Nephron progenitor cell (in vitro differentiated cells): ENCODE results near the gene CXADR.

Experiments used
- DNase-seq: peaks from one replicate; pipeline ENCODE4 v3.0.0; 2021
- H3K27ac Mint-ChIP-seq: 2 replicates; pipeline ENCODE4 v1.8.0; 2021; ENCODE audit warnings: mild to moderate bottlenecking, moderate library complexity, mixed read lengths
- H3K27me3 Mint-ChIP-seq: 2 replicates; pipeline ENCODE4 v1.8.0; 2021; ENCODE audit warnings: mild to moderate bottlenecking, low read depth, mixed read lengths; ENCODE audit not compliant: poor library complexity
- H3K36me3 Mint-ChIP-seq: 2 replicates; pipeline ENCODE4 v1.8.0; 2021; ENCODE audit warnings: low read depth, mixed read lengths
- H3K4me1 Mint-ChIP-seq: 2 replicates; pipeline ENCODE4 v1.8.0; 2021; ENCODE audit warnings: mixed read lengths
- H3K4me3 Mint-ChIP-seq: 2 replicates; pipeline ENCODE4 v1.8.0; 2021; ENCODE audit warnings: mild to moderate bottlenecking, moderate library complexity, mixed read lengths
- H3K9me3 Mint-ChIP-seq: 2 replicates; pipeline ENCODE4 v1.8.0; 2021; ENCODE audit warnings: mild to moderate bottlenecking, moderate library complexity, mixed read lengths
- CTCF ChIP-seq: fragments of 200-600 bp; sonication (generic); IDR thresholded peaks from 2 replicates; pipeline ENCODE4 v1.5.0; 2021; ENCODE audit warnings: antibody characterized with exemption

Gene CXADR

GRCh38 chr21:17539743-17540341 is 27.0 kb downstream of the CXADR start:
- H3K4me3 Mint-ChIP-seq = no peak overlapping the region
- peaks cover 53% of the 10 kb centered on the region for H3K9me3 Mint-ChIP-seq
- peaks cover 17% of the 10 kb centered on the region for H3K4me1 Mint-ChIP-seq
- H3K27ac Mint-ChIP-seq = no peak overlapping the region
- H3K27me3 Mint-ChIP-seq = no peaks in the 10 kb centered on the region
- DNase-seq = no peak
- peaks cover 70% of the 10 kb centered on the region for H3K36me3 Mint-ChIP-seq
- TF ChIP-seq CTCF = no peak

DNA sequence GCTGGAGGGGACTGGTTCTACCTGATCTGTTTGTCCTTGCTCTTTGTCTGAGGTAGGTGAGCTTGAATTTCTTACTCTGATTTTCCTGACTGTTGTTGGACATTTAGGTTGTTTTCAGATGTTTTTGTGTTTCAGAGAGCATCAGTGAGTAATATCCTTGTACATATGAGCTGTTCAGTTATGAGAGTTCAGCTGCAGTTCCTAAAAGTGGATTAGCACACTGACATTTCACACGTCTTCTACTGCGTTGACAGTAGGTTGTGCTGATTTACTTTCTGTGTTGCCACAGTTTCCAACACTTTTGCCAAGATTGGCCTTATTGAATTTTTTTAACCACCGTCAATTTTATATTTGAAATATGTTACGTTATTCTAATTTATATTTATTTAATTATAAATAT is 27.7 kb downstream of the CXADR start:
- Mint-ChIP-seq H3K9me3 (peaks cover 53% of the 10 kb centered on the region), H3K27me3 (no peaks in the 10 kb centered on the region), H3K27ac (no peak overlapping the region), H3K36me3 (peaks cover 65% of the 10 kb centered on the region), H3K4me1 (peaks cover 17% of the 10 kb centered on the region), H3K4me3 (no peak overlapping the region)
- no peak for DNase-seq
- TF ChIP-seq CTCF = no peak

DNA sequence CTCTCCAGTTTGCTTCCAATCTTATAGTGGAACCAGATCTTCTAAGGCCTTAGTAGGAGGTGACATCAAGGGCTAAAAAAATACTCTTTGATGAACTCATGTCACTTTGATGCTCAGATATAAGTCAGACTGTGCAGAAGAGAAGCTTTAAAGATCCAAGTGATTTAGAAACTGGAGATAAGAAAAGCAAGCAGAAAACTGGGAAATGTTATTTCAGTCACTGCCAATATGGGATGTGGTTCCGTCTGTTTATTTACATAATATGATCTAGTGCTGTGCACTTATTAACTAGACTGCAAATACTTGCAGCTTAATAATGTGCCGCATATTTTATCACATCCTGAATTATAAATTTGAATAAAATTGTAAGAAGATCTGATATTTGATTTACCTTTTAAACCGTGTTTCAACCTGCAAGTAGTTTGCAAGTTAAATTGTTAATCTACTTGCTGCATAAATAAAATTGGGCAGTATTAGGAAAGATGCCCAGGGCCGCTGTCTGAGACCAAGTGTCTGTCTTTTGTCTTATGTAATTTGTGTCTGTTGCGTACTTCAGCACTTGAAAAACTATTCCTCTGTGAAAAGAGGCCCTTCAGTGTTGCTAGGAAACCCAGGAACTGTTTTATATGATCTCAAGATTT is 29.6 kb downstream of the CXADR start:
- Mint-ChIP-seq H3K27me3 (no peaks in the 10 kb centered on the region), H3K9me3 (peaks cover 39% of the 10 kb centered on the region), H3K36me3 (peaks cover 58% of the 10 kb centered on the region), H3K27ac (peak overlapping the region; percentile 90), H3K4me1 (peaks cover 23% of the 10 kb centered on the region), H3K4me3 (no peak overlapping the region)
- TF ChIP-seq CTCF = no peak
- DNase-seq = no peak

DNA sequence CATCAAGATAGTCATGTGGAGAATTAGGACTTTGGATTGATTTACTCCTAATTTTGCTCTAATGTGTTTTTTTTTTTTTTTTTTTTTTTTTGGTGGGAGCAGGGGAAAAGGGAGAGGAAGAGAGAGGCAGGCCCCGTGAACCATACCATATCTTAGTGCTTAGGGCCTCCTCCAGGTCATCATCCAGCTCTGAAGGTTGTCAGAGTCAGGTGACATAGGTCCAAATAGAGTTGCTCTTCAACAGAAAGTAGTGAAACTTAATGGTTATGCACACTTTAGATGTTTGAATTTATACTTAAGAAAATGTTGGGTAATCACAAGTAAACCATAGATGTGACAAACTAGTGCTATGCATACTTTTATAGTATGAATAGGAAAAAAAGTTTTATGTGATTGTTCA is 32.2 kb downstream of the CXADR start:
- no peak for TF ChIP-seq CTCF
- H3K27me3 Mint-ChIP-seq = no peaks in the 10 kb centered on the region
- no peak overlapping the region for H3K4me3 Mint-ChIP-seq
- H3K27ac Mint-ChIP-seq = no peak overlapping the region
- H3K9me3 Mint-ChIP-seq = peaks cover 14% of the 10 kb centered on the region
- H3K36me3 Mint-ChIP-seq = peaks cover 51% of the 10 kb centered on the region
- peaks cover 23% of the 10 kb centered on the region for H3K4me1 Mint-ChIP-seq
- DNase-seq = no peak

DNA sequence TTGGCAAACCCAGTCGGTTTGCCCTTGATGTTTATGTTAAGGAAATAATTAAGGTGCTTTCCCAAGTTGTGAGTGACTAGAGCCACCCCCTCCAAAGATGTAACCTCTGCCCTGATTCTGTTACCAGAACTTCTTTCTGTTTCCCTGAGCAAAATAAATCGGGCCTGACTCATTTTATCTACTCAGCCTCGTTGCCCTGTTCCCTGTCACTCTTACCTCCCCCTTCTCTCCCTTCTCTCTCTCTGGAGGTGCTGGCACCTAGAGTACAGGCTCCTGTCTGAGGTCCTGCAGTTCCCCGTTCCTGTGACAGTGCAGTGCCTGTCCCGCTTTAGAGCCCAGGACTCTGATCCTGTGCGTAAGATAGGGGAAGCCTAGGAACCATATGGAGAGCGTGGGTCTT is 35.4 kb downstream of the CXADR start:
- H3K9me3 Mint-ChIP-seq = no peaks in the 10 kb centered on the region
- no peak for TF ChIP-seq CTCF
- H3K27me3 Mint-ChIP-seq = no peaks in the 10 kb centered on the region
- DNase-seq = no peak
- no peak overlapping the region for H3K4me3 Mint-ChIP-seq
- peaks cover 59% of the 10 kb centered on the region for H3K36me3 Mint-ChIP-seq
- H3K27ac Mint-ChIP-seq = peak overlapping the region; percentile 52
- H3K4me1 Mint-ChIP-seq = peaks cover 6% of the 10 kb centered on the region

DNA sequence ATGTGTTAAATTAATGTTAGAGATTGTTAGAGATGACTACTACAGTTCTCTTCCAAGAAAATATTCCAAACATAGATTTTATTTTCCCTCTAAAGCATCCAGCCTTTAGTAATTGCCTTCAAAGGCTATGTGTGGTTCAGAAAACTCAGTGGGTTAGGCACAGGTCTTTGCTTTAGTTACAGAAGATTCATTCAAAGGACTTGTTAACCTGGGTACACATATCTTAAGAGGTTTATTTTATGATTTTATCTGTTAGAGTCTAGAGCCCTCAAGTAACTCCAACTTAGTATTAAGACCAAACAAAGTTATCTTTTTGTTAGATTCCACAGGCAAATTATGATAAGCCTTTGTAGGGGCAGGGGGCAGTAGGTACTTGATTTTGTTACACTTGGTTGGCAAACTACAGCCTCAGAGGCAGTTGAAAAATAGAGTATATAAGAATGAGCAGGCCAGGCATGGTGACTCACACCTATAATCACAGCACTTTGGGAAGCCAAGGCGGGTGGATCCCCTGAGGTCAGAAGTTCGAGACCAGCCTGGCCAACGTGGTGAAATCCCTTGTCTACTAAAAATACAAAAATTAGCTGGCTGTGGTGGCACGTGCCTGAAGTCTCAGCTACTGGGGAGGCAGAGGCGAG is 37.9 kb downstream of the CXADR start:
- H3K36me3 Mint-ChIP-seq = peaks cover 55% of the 10 kb centered on the region
- H3K27me3 Mint-ChIP-seq = no peaks in the 10 kb centered on the region
- no peak overlapping the region for H3K4me3 Mint-ChIP-seq
- peaks cover 16% of the 10 kb centered on the region for H3K4me1 Mint-ChIP-seq
- no peak overlapping the region for H3K27ac Mint-ChIP-seq
- TF ChIP-seq CTCF = no peak
- H3K9me3 Mint-ChIP-seq = no peaks in the 10 kb centered on the region
- DNase-seq = no peak
